ENCODE measurements around the gene CASZ1. TPM values are rescaled to one million over a fixed set of nuclear protein-coding genes. Genes with fewer than 3 reads are reported as not detected.

CASZ1 gene
- total and polyA plus RNA-seq, 2 donors (not counting 3 experiments of a cell fraction or from before 2014, with no cell fraction given) = 1.5 to 5.2 TPM

GRCh38 chr1:10693497-10694273 lies 102.8 kb downstream of the CASZ1 start:
- H3K36me3 ChIP-seq (ENCODE audit: control insufficient read depth in 2 of 2, extremely low read depth in 1 of 2, insufficient read depth in 2 of 2, low read length in 2 of 2) = no peaks in the 10 kb centered on the region
- POLR2A ChIA-PET = no interaction called here
- TF ChIP-seq FOS (IDR thresholded peaks at IDR 0.05; ENCODE audit: borderline replicate concordance, insufficient read depth, low read length) = no peak
- TF ChIP-seq JUN (IDR thresholded peaks at IDR 0.05; ENCODE audit: borderline replicate concordance, insufficient read depth, insufficient read length, low read depth) = no peak
- TF ChIP-seq CTCF (IDR thresholded peaks at IDR 0.05; ENCODE audit: extremely low read depth in 1 of 2, insufficient read depth in 1 of 2, low read depth in 1 of 2, low read length in 2 of 2) = no peak
- no peak for TF ChIP-seq POLR2AphosphoS5 (IDR thresholded peaks at IDR 0.05; ENCODE audit: insufficient read depth, low read depth, low read length)
- TF ChIP-seq MYC (IDR thresholded peaks at IDR 0.05; ENCODE audit: low read depth, low read length) = no peak
- TF ChIP-seq POLR2A (IDR thresholded peaks at IDR 0.05; ENCODE audit: low read depth, low read length) = no peak
- no peak for TF ChIP-seq GATA2 (IDR thresholded peaks at IDR 0.05; ENCODE audit: insufficient read depth, insufficient read length, low read depth, low read length)
- TF ChIP-seq EZH2 (IDR thresholded peaks at IDR 0.05; ENCODE audit: borderline replicate concordance, low read depth, low read length, severe bottlenecking) = no peak
- TF ChIP-seq MAX (IDR thresholded peaks at IDR 0.05; ENCODE audit: insufficient read depth, insufficient read length) = no peak
- BruUV-seq (replicated peaks) = TSS peak; percentile 16
- H3K27me3 ChIP-seq (ENCODE audit: control insufficient read depth in 2 of 2, insufficient read depth in 2 of 2, low read length in 2 of 2) = peaks cover 2 to 3% of the 10 kb centered on the region in 2 experiments
- no peaks in the 10 kb centered on the region for H3K4me1 ChIP-seq (ENCODE audit: control insufficient read depth, extremely low read depth, insufficient read depth, low read length)
- H3K79me2 ChIP-seq (ENCODE audit: control insufficient read depth, insufficient read depth, low read length) = no peaks in the 10 kb centered on the region
- H4K20me1 ChIP-seq (replicated peaks; ENCODE audit: control insufficient read depth, extremely low read depth, insufficient read depth, low read length) = no peaks in the 10 kb centered on the region
- H3K9ac ChIP-seq (replicated peaks; ENCODE audit: extremely low read depth, insufficient read depth, low read length) = peak overlapping the region; percentile 62
- H3K27ac ChIP-seq (ENCODE audit: insufficient read depth, low read depth, low read length) = no peak overlapping the region
- peak overlapping the region; percentile 65 for H3K4me2 ChIP-seq (ENCODE audit: insufficient read depth, low read length)
- H2AFZ ChIP-seq (ENCODE audit: low read depth, low read length) = peak overlapping the region; percentile 94
- H3K4me3 ChIP-seq (replicated peaks in 1 of 3; ENCODE audit: insufficient read depth in 1 of 3, low read depth in 1 of 3, low read length in 3 of 3) = peak overlapping the region; percentile 58 to 92 (median 75)
- dilution Hi-C loops (cut with MboI; ENCODE audit: extremely low pct_ligation_motif_present, low sequenced_read_pairs) = no loop called here
- H3K9me3 ChIP-seq (replicated peaks; ENCODE audit: control insufficient read depth, insufficient read depth, low read length) = no peaks in the 10 kb centered on the region
- intact Hi-C loops (cut with micrococcal nuclease) = loop anchor here (2.0 to 5.0 kb wide), 3 partner anchors 101 to 183 kb away; no protein-coding TSS in a partner anchor
- FAIRE-seq (no peak), DNase-seq (ENCODE audit: low read depth, low spot score) (peak; percentile 41)
- CTCF ChIA-PET = no interaction called here
- no peaks in the 10 kb centered on the region for H3K9me1 ChIP-seq (replicated peaks; ENCODE audit: control insufficient read depth, extremely low read depth, insufficient read depth, low read length)
